Uterus (tissue), 2 donors: ENCODE results near the gene TMEM14A.

Experiments
- CTCF ChIP-seq, 4 experiments: fragments of 200-600 bp in 2 of 4; fragments of 450-650 bp in 2 of 4; sonication (generic) in 2 of 4; IDR thresholded peaks; one replicate each; pipeline ENCODE4 v1.5.1; 2016 to 2019; ENCODE audit warnings: antibody characterized with exemption in 4 of 4, mild to moderate bottlenecking in 2 of 4, moderate library complexity in 1 of 4
- POLR2A ChIP-seq, 2 donors: fragments of 450-650 bp; IDR thresholded peaks; one replicate each; pipeline ENCODE4 v1.6.1; 2016; ENCODE audit warnings: antibody characterized with exemption in 2 of 2, mild to moderate bottlenecking in 1 of 2, moderate library complexity in 1 of 2

DNA sequence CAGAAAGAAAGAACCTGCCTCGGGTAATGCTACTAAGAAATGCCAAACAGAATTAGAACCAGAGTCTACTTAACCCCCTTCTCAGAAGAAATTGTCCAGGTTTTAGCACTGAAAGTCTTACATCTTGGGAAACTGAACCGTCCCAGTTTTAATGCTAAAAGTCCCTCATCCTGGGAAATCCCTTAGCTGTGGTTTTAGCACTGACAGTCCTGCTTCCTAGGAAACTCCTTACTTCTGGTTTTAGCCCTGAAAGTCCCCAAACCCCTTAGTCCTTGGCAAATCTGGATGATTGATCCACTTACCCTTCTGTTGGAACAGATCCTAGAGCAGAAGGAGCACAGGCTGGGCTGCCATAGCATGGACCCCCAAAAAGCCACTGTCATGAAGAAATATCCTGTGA, 4.8 kb upstream of the TMEM14A start:
- TF ChIP-seq CTCF (IDR thresholded peaks at IDR 0.05): no peak
- TF ChIP-seq POLR2A (IDR thresholded peaks at IDR 0.05): no peak
